Lower leg skin (tissue), 3 donors: ENCODE data around the gene SVOPL.

Source experiments
- CTCF ChIP-seq, 3 donors: fragments of 450-650 bp; IDR thresholded peaks; one replicate each; pipeline ENCODE4 v1.5.1; 2016; ENCODE audit warnings: antibody characterized with exemption in 3 of 3, mild to moderate bottlenecking in 3 of 3, moderate library complexity in 2 of 3
- POLR2A ChIP-seq, 2 donors: fragments of 450-650 bp; IDR thresholded peaks; one replicate each; pipeline ENCODE4 v1.6.1; 2016 to 2017; ENCODE audit warnings: antibody characterized with exemption in 2 of 2, mild to moderate bottlenecking in 1 of 2, moderate library complexity in 1 of 2

DNA sequence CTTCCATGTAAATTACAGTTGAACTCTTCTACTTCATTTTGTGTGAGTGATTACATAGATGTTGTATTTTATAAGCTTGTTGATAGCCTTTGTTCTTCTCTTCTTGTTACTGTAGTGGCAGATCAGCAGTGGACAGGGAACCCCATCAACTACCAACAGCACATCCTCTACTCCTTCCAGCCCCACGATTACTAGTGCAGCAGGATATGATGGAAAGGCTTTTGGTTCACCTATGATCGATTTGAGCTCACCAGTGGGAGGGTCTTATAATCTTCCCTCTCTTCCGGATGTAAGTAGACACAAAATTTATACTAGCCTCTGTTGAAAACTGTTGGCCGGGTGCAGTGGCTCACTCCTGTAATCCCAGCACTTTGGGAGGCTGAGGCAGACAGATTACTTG, 130.4 kb downstream of the SVOPL start:
- TF ChIP-seq POLR2A (IDR thresholded peaks at IDR 0.05) (no peak), CTCF (IDR thresholded peaks at IDR 0.05) (no peak)
